HL-60 (cell line): ENCODE data around the gene TADA2B.

ENCODE experiments used
- DNase-seq, 2 experiments: peaks; one replicate each; pipeline ENCODE4 v3.0.0-alpha.2; 2010 to 2020; ENCODE audit warnings: low read depth in 1 of 2, low spot score in 1 of 2
- H3K27ac ChIP-seq: fragments of 250-450 bp; sonication (Bioruptor Pico); replicated peaks from 2 replicates; pipeline ENCODE4 v1.5.1; 2020; ENCODE audit warnings: mild to moderate bottlenecking, moderate library complexity
- H3K27me3 ChIP-seq: fragments of 250-450 bp; sonication (Bioruptor Pico); 2 replicates; pipeline ENCODE4 v1.5.1; 2021; ENCODE audit warnings: mild to moderate bottlenecking, moderate library complexity; ENCODE audit not compliant: insufficient read depth, poor library complexity, severe bottlenecking
- H3K4me3 ChIP-seq: replicated peaks from 2 replicates; pipeline ENCODE4 v1.5.1; 2011; ENCODE audit warnings: mild to moderate bottlenecking, control low read depth, low read length; ENCODE audit not compliant: insufficient read depth
- GABPA ChIP-seq: IDR thresholded peaks from 2 replicates; pipeline ENCODE4 v1.6.1; 2012; ENCODE audit warnings: low read depth
- POLR2AphosphoS5 ChIP-seq: IDR thresholded peaks from 2 replicates; pipeline ENCODE4 v1.6.1; 2012; ENCODE audit warnings: low read depth
- SPI1 ChIP-seq: IDR thresholded peaks from 2 replicates; pipeline ENCODE4 v1.6.1; 2012; ENCODE audit warnings: low read depth, mild to moderate bottlenecking, borderline replicate concordance
- TF ChIP-seq, protein P1 (sequence below): IDR thresholded peaks from one replicate; pipeline ENCODE4 v1.5.1; 2011; ENCODE audit warnings: low read length, control low read depth, inconsistent platforms; ENCODE audit not compliant: insufficient read depth
- TF ChIP-seq, protein P2 (sequence below): IDR thresholded peaks from 2 replicates; pipeline ENCODE4 v1.6.1; 2012; ENCODE audit warnings: low read depth; ENCODE audit not compliant: insufficient replicate concordance

The TADA2B gene

DNA sequence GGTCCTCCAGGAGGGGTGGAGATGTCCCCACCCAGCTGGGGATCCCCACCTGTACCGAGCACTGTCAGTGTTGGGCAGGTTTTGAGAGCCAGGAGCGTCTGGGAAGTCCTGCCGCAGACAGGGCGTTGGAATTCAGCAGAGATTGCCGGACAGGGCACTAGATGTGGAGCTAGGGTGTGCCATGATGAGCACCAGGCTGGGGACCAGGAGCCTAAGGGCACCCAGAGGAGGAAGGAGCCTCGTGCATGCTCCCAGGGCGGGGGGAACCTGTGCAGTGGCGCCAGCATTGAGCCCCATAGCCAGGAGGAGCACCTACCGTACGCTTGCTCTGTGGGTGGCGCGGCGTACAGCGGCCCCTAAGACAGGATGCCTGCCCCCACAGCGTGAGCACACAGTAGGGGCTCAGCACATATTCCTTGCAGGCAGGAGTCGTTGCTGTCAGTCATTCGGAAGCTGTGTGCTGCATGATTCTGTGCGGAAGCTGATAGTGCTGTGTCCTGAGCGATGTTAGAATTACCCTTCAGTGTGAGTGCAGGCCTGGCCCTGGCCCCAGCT lies 18.8 kb upstream of the TADA2B start:
- DNase-seq = no peak
- Histone ChIP-seq H3K27ac (no peak overlapping the region), H3K27me3 (no peaks in the 10 kb centered on the region), H3K4me3 (no peak overlapping the region)
- TF ChIP-seq, protein P1, sequence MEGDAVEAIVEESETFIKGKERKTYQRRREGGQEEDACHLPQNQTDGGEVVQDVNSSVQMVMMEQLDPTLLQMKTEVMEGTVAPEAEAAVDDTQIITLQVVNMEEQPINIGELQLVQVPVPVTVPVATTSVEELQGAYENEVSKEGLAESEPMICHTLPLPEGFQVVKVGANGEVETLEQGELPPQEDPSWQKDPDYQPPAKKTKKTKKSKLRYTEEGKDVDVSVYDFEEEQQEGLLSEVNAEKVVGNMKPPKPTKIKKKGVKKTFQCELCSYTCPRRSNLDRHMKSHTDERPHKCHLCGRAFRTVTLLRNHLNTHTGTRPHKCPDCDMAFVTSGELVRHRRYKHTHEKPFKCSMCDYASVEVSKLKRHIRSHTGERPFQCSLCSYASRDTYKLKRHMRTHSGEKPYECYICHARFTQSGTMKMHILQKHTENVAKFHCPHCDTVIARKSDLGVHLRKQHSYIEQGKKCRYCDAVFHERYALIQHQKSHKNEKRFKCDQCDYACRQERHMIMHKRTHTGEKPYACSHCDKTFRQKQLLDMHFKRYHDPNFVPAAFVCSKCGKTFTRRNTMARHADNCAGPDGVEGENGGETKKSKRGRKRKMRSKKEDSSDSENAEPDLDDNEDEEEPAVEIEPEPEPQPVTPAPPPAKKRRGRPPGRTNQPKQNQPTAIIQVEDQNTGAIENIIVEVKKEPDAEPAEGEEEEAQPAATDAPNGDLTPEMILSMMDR = no peak
- TF ChIP-seq, protein P2, sequence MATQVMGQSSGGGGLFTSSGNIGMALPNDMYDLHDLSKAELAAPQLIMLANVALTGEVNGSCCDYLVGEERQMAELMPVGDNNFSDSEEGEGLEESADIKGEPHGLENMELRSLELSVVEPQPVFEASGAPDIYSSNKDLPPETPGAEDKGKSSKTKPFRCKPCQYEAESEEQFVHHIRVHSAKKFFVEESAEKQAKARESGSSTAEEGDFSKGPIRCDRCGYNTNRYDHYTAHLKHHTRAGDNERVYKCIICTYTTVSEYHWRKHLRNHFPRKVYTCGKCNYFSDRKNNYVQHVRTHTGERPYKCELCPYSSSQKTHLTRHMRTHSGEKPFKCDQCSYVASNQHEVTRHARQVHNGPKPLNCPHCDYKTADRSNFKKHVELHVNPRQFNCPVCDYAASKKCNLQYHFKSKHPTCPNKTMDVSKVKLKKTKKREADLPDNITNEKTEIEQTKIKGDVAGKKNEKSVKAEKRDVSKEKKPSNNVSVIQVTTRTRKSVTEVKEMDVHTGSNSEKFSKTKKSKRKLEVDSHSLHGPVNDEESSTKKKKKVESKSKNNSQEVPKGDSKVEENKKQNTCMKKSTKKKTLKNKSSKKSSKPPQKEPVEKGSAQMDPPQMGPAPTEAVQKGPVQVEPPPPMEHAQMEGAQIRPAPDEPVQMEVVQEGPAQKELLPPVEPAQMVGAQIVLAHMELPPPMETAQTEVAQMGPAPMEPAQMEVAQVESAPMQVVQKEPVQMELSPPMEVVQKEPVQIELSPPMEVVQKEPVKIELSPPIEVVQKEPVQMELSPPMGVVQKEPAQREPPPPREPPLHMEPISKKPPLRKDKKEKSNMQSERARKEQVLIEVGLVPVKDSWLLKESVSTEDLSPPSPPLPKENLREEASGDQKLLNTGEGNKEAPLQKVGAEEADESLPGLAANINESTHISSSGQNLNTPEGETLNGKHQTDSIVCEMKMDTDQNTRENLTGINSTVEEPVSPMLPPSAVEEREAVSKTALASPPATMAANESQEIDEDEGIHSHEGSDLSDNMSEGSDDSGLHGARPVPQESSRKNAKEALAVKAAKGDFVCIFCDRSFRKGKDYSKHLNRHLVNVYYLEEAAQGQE = no peak
- TF ChIP-seq POLR2AphosphoS5 = 0 out of 2 replicates have a peak, but pooled peaks have one; percentile 22

DNA sequence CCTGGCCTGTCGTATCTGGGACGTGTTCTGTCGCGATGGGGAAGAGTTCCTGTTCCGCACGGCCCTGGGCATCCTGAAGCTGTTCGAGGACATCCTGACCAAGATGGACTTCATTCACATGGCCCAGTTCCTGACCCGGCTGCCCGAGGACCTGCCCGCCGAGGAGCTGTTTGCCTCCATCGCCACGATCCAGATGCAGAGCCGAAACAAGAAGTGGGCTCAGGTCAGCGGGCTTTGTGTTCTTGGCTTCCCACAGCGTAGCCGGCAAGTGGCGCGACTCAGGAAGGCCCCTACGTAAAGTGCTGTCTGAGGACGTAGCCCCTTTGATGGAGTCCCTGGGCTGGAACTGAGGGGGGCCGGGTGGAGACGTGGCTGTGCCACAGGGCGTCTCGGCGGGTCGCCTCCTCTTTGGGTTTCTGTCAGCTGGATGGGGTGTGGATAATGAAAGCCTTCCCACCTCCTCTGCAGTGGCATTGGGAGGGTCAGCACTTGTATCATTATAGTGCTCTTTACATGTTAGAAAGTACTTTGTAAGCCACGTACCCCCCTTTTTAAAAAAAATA lies 18.1 kb upstream of the TADA2B start:
- Histone ChIP-seq H3K27ac (no peak overlapping the region), H3K4me3 (no peak overlapping the region), H3K27me3 (no peaks in the 10 kb centered on the region)
- DNase-seq = no peak
- no peak for TF ChIP-seq POLR2AphosphoS5
- no peak for TF ChIP-seq GABPA
- TF ChIP-seq, protein P1 = no peak
- TF ChIP-seq, protein P2 = no peak
- TF ChIP-seq SPI1 = no peak

DNA sequence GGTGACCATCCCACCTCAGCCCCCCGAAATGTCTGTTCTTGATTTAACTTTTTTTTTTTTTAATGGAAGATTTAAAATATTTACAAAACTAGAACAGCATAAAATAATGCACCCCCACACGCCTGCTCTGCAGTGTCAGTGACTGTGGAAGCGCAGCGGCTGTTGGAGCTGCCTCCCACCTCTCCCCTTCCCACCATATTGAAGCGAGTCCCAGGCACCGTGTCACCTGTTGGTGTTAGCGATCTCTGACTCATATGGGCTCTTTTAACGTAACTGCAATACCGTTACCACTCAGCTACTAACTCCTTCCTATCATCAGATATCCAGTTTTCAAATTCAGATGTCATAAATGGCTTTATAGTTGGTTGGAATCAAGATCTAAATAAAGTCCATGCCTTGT lies 17.1 kb upstream of the TADA2B start:
- no peak for DNase-seq
- Histone ChIP-seq H3K4me3 (no peak overlapping the region), H3K27ac (no peak overlapping the region), H3K27me3 (no peaks in the 10 kb centered on the region)
- TF ChIP-seq GABPA (no peak), SPI1 (no peak), POLR2AphosphoS5 (no peak)
- TF ChIP-seq, protein P2 = no peak
- TF ChIP-seq, protein P1 = no peak
